Effector memory CD8-positive, alpha-beta T cell (primary cell): ENCODE data around the gene RO60.

Source experiments
- ATAC-seq: fragments of 150-1000 bp; cut with Tn5 transposase; replicated peaks from 2 replicates; pipeline ENCODE4 v1.10.0; 2021; ENCODE audit warnings: mild to moderate bottlenecking, moderate library complexity
- DNase-seq, 3 experiments: peaks; one replicate each; pipeline ENCODE4 v3.0.0; 2021
- H3K27ac Mint-ChIP-seq, 2 donors: one replicate each; pipeline ENCODE4 v1.8.0; 2022; ENCODE audit warnings: mild to moderate bottlenecking in 2 of 2, mixed read lengths in 2 of 2, moderate library complexity in 2 of 2
- H3K27me3 Mint-ChIP-seq, 2 donors: one replicate each; pipeline ENCODE4 v1.8.0; 2022; ENCODE audit warnings: mixed read lengths in 2 of 2
- H3K36me3 Mint-ChIP-seq: one replicate; pipeline ENCODE4 v1.8.0; 2022; ENCODE audit warnings: mild to moderate bottlenecking, moderate library complexity, mixed read lengths; ENCODE audit not compliant: insufficient read depth
- H3K4me1 Mint-ChIP-seq, 2 donors: one replicate each; pipeline ENCODE4 v1.8.0; 2022; ENCODE audit warnings: low read depth in 2 of 2, mixed read lengths in 2 of 2
- H3K4me3 Mint-ChIP-seq, 2 donors: one replicate each; pipeline ENCODE4 v1.8.0; 2022; ENCODE audit warnings: mild to moderate bottlenecking in 2 of 2, mixed read lengths in 2 of 2, moderate library complexity in 2 of 2
- H3K9me3 Mint-ChIP-seq, 2 donors: one replicate each; pipeline ENCODE4 v1.8.0; 2022; ENCODE audit warnings: mixed read lengths in 2 of 2

The RO60 gene

GRCh38 chr1:193104502-193104906 lies 45.1 kb downstream of the RO60 start:
- ATAC-seq (peak; percentile 39), DNase-seq (no peak)
- Mint-ChIP-seq H3K4me1 (peaks cover 13 to 19% of the 10 kb centered on the region in 2 donors), H3K27ac (peak overlapping the region; percentile 67 to 75), H3K36me3 (peaks cover 11% of the 10 kb centered on the region), H3K27me3 (no peaks in the 10 kb centered on the region), H3K4me3 (peak overlapping the region; percentile 86), H3K9me3 (no peaks in the 10 kb centered on the region)

- DNase-seq (peak; percentile 36 to 44 (median 36)), ATAC-seq (peak; percentile 92)
- Mint-ChIP-seq H3K4me3 (peak within 1 kb of the TSS; percentile 86), H3K27me3 (no peaks in the 10 kb centered on the region), H3K9me3 (no peaks in the 10 kb centered on the region), H3K27ac (peak within 1 kb of the TSS; percentile 67 to 86), H3K36me3 (peaks cover 6% of the 10 kb centered on the region), H3K4me1 (peaks cover 13 to 19% of the 10 kb centered on the region in 2 donors)
Measured at GRCh38 chr1:193104907-193105820, 45.8 kb downstream of the RO60 start, which contains the start of gene GLRX2. Gene GLRX2, minus strand, starts transcription at chr1:193105414. Its CDS starts 32 bp downstream, at chr1:193105382.

GRCh38 chr1:193105821-193106177 lies 46.4 kb downstream of the RO60 start:
- H3K36me3 Mint-ChIP-seq = peaks cover 3% of the 10 kb centered on the region
- ATAC-seq (no peak), DNase-seq (no peak)
- H3K4me3 Mint-ChIP-seq = peak overlapping the region; percentile 86
- H3K27me3 Mint-ChIP-seq = no peaks in the 10 kb centered on the region
- no peaks in the 10 kb centered on the region for H3K9me3 Mint-ChIP-seq
- peaks cover 13 to 19% of the 10 kb centered on the region in 2 donors for H3K4me1 Mint-ChIP-seq
- peak overlapping the region; percentile 67 to 75 for H3K27ac Mint-ChIP-seq

- no peak overlapping the region for H3K27ac Mint-ChIP-seq
- ATAC-seq (no peak), DNase-seq (no peak)
- peaks cover 7 to 10% of the 10 kb centered on the region in 2 donors for H3K4me1 Mint-ChIP-seq
- peaks cover 3% of the 10 kb centered on the region for H3K36me3 Mint-ChIP-seq
- no peak overlapping the region for H3K4me3 Mint-ChIP-seq
- H3K9me3 Mint-ChIP-seq = no peaks in the 10 kb centered on the region
- no peaks in the 10 kb centered on the region for H3K27me3 Mint-ChIP-seq
Measured at GRCh38 chr1:193108471-193108870, 49.1 kb downstream of the RO60 start.
